Measurements from ENCODE around the gene TFG. TPM values are rescaled to one million over a fixed set of nuclear protein-coding genes. Genes with fewer than 3 reads are reported as not detected.

TFG gene
- total and polyA plus RNA-seq, 10 of the 15 experiments (the other 5 are each of a cell fraction or from before 2014, with no cell fraction given): 29.3 to 126 (median 57.6) TPM

GRCh38 chr3:100708989-100709841, at the start of gene TFG (continued):
- no peak for TF ChIP-seq REST (IDR thresholded peaks at IDR 0.05; ENCODE audit: low read depth, low read length)
- peak; percentile 70; the same call in 1 of the 2 replicates for TF ChIP-seq RB1 (IDR thresholded peaks at IDR 0.05; ENCODE audit: borderline replicate concordance)
- peak; percentile 27; the same call in 1 of the 2 replicates for TF ChIP-seq TCF12 (IDR thresholded peaks at IDR 0.05; ENCODE audit: low read depth, low read length)
- 0 out of 2 replicates have a peak, but pooled peaks have one; percentile 21 for TF ChIP-seq NBN (IDR thresholded peaks at IDR 0.05)
- TF ChIP-seq RBBP5 (conservative IDR thresholded peaks at IDR 0.05): no peak
- TF ChIP-seq E4F1 (IDR thresholded peaks at IDR 0.05; ENCODE audit: borderline replicate concordance, partially characterized antibody): peak; percentile 61
- peak; percentile 84 for TF ChIP-seq NRF1 (conservative IDR thresholded peaks at IDR 0.05; ENCODE audit: low read depth, low read length)
- TF ChIP-seq SIN3A (IDR thresholded peaks at IDR 0.05; ENCODE audit: low read depth, low read length): peak; percentile 54; the same call in 1 of the 2 replicates
- peak; percentile 35; the same call in 1 of the 2 replicates for TF ChIP-seq SMAD5 (IDR thresholded peaks at IDR 0.05; ENCODE audit: low read depth)
- TF ChIP-seq EED (IDR thresholded peaks at IDR 0.05; ENCODE audit: low read depth): peak; percentile 63
- peak; percentile 44 for TF ChIP-seq RUNX3 (IDR thresholded peaks at IDR 0.05; ENCODE audit: low read length)
- peak; percentile 38; the same call in 1 of the 2 replicates for TF ChIP-seq POLR2AphosphoS2 (IDR thresholded peaks at IDR 0.05; ENCODE audit: low read depth, low read length)
- peak; percentile 95; the same call in 1 of the 2 replicates for TF ChIP-seq HDGF (IDR thresholded peaks at IDR 0.05)
- no peak for TF ChIP-seq CHD4 (IDR thresholded peaks at IDR 0.05)
- TF ChIP-seq NFIC (IDR thresholded peaks at IDR 0.05; ENCODE audit: low read depth, low read length): no peak
- TF ChIP-seq POLR2AphosphoS5 (IDR thresholded peaks at IDR 0.05; ENCODE audit: low read length): peak; percentile 76
- TF ChIP-seq POU2F2 (IDR thresholded peaks at IDR 0.05; ENCODE audit: borderline replicate concordance, low read depth, low read length): peak; percentile 22; the same call in 1 of the 3 replicates
- TF ChIP-seq MEF2A (IDR thresholded peaks at IDR 0.05; ENCODE audit: insufficient read depth, low read depth, low read length): 0 out of 2 replicates have a peak, but pooled peaks have one; percentile 7
- peak; percentile 93 for TF ChIP-seq SPI1 (IDR thresholded peaks at IDR 0.05; ENCODE audit: borderline replicate concordance, insufficient read depth, low read depth, low read length)
- no peak for TF ChIP-seq RCOR1 (conservative IDR thresholded peaks at IDR 0.05; ENCODE audit: low read depth, low read length)
- TF ChIP-seq IRF4 (IDR thresholded peaks at IDR 0.05; ENCODE audit: low read depth, low read length): peak; percentile 27; the same call in 1 of the 2 replicates
- TF ChIP-seq TCF3 (IDR thresholded peaks at IDR 0.05; ENCODE audit: borderline replicate concordance, insufficient read depth, low read depth, low read length): no peak
- peak; percentile 26; the same call in 1 of the 2 replicates for TF ChIP-seq TAF1 (IDR thresholded peaks at IDR 0.05; ENCODE audit: borderline replicate concordance, low read depth, low read length)
- TF ChIP-seq ETV6 (conservative IDR thresholded peaks at IDR 0.05 in 1 of 2, IDR thresholded peaks at IDR 0.05 in 1 of 2; ENCODE audit: borderline replicate concordance in 1 of 2, low read depth in 1 of 2): peak in 1 of 2 experiments; percentile 57; a peak in 1 of 4 replicates
